OCI-LY7 (cell line): ENCODE results near the gene HDAC4.

Experiments
- CTCF ChIP-seq: fragments of 200-600 bp; sonication (generic); conservative IDR thresholded peaks from 2 replicates; pipeline ENCODE4 v1.5.1; 2014; ENCODE audit warnings: mild to moderate bottlenecking, antibody characterized with exemption, low read length, moderate library complexity, mixed read lengths
- EZH2phosphoT487 ChIP-seq: fragments of 200-600 bp; sonication (generic); IDR thresholded peaks from 2 replicates; pipeline ENCODE4 v1.6.1; 2018; ENCODE audit warnings: low read depth, borderline replicate concordance, mild to moderate bottlenecking, mixed run types, antibody characterized with exemption, low read length, moderate library complexity, mixed read lengths

GRCh38 chr2:239226677-239227581 lies 173.9 kb downstream of the HDAC4 start:
- TF ChIP-seq CTCF, result 0 out of 2 replicates have a peak, but pooled peaks have one; percentile 19
- no peak for TF ChIP-seq EZH2phosphoT487
